Measurements from ENCODE around the gene LRRC37B. TPM values are rescaled to one million over a fixed set of nuclear protein-coding genes. Genes with fewer than 3 reads are reported as not detected.

Gene LRRC37B
- total RNA-seq, 4 donors from 2014 or later = 13.2 to 23.5 (median 16.7) TPM

GRCh38 chr17:31997005-31997404 lies 10.2 kb upstream of the LRRC37B start:
- H3K4me3 ChIP-seq = no peak overlapping the region
- peaks cover 4 to 86% of the 10 kb centered on the region in 2 donors for H3K36me3 ChIP-seq
- no peak overlapping the region for H3K27ac ChIP-seq
- ATAC-seq = no peak
- no peaks in the 10 kb centered on the region for H3K9me3 ChIP-seq
- 81 to 83% methylated on average over 3 to 4 of the region's 6 CpGs for WGBS, 2 donors (ENCODE audit: low coverage in 1 of 2)
- H3K4me1 ChIP-seq = no peaks in the 10 kb centered on the region
- H3K27me3 ChIP-seq = no peaks in the 10 kb centered on the region
- TF ChIP-seq POLR2A (IDR thresholded peaks at IDR 0.05) (no peak), EP300 (IDR thresholded peaks at IDR 0.05) (no peak), CTCF (IDR thresholded peaks at IDR 0.05) (no peak), POLR2AphosphoS5 (IDR thresholded peaks at IDR 0.05) (no peak)

GRCh38 chr17:32007463-32008298 lies 498 bp downstream of the LRRC37B start:
- no peaks in the 10 kb centered on the region for H3K36me3 ChIP-seq
- WGBS, 2 donors (ENCODE audit: low coverage in 1 of 2) = 0% methylated on average over 1 to 15 of the region's 80 CpGs
- peak overlapping the region; percentile 25 to 94 (median 91) for H3K27ac ChIP-seq
- H3K27me3 ChIP-seq = no peaks in the 10 kb centered on the region
- H3K4me1 ChIP-seq = peaks cover 0 to 47% (median 5%) of the 10 kb centered on the region in 3 donors
- ATAC-seq = peak; percentile 85
- peak overlapping the region; percentile 51 to 83 for H3K4me3 ChIP-seq
- H3K9me3 ChIP-seq = no peaks in the 10 kb centered on the region
- TF ChIP-seq CTCF (IDR thresholded peaks at IDR 0.05) (peak in 1 of 4 experiments; percentile 10), POLR2AphosphoS5 (IDR thresholded peaks at IDR 0.05) (no peak)

GRCh38 chr17:32009262-32009542 lies 2.0 kb downstream of the LRRC37B start:
- TF ChIP-seq CTCF (IDR thresholded peaks at IDR 0.05) (no peak), EP300 (IDR thresholded peaks at IDR 0.05) (no peak), POLR2AphosphoS5 (IDR thresholded peaks at IDR 0.05) (no peak), POLR2A (IDR thresholded peaks at IDR 0.05) (no peak)
- Histone ChIP-seq H3K9me3 (no peaks in the 10 kb centered on the region), H3K4me3 (peak overlapping the region in 1 of 2 donors; percentile 83), H3K27me3 (no peaks in the 10 kb centered on the region), H3K4me1 (peaks cover 0 to 47% (median 5%) of the 10 kb centered on the region in 3 donors), H3K27ac (no peak overlapping the region), H3K36me3 (no peaks in the 10 kb centered on the region)
- no peak for ATAC-seq
- WGBS, 2 donors (ENCODE audit: low coverage in 1 of 2) = 100% methylated on average over 2 of the region's 2 CpGs; no CpG with 5 or more reads in 1 of the 2 donors

GRCh38 chr17:32010114-32010513 lies 2.9 kb downstream of the LRRC37B start:
- TF ChIP-seq EP300 (IDR thresholded peaks at IDR 0.05) = no peak
- TF ChIP-seq CTCF (IDR thresholded peaks at IDR 0.05) = no peak
- no peak for TF ChIP-seq POLR2AphosphoS5 (IDR thresholded peaks at IDR 0.05)
- TF ChIP-seq POLR2A (IDR thresholded peaks at IDR 0.05) = no peak
- Histone ChIP-seq H3K27me3 (no peaks in the 10 kb centered on the region), H3K27ac (no peak overlapping the region), H3K9me3 (no peaks in the 10 kb centered on the region), H3K36me3 (no peaks in the 10 kb centered on the region), H3K4me3 (no peak overlapping the region), H3K4me1 (peaks cover 0 to 47% (median 5%) of the 10 kb centered on the region in 3 donors)
- WGBS, 2 donors (ENCODE audit: low coverage in 1 of 2) = 80 to 91% methylated on average over 4 of the region's 4 CpGs
- no peak for ATAC-seq

Data from gastroesophageal sphincter (tissue), 4 donors.